ENCODE data around the gene SRGAP2B.
"Not testable (repeated sequence)": the region's sequence is repeated elsewhere in the genome, so short reads cannot be mapped to it uniquely, and the experiment has no call there.

SRGAP2B gene

GRCh38 chr1:144998134-144998980, 96.8 kb downstream of the SRGAP2B start:
- DNase-seq (ENCODE audit: low read depth in 2 of 2): not testable (repeated sequence)

- not testable (repeated sequence) for DNase-seq (ENCODE audit: low read depth in 2 of 2)
Observed at GRCh38 chr1:144995833-144996410, 99.2 kb downstream of the SRGAP2B start.

GRCh38 chr1:144992915-144993314, 102.2 kb downstream of the SRGAP2B start:
- DNase-seq (ENCODE audit: low read depth in 2 of 2): not testable (repeated sequence)

- DNase-seq (ENCODE audit: low read depth in 2 of 2): not testable (repeated sequence)
Observed at GRCh38 chr1:144990611-144991010, 104.5 kb downstream of the SRGAP2B start.

- DNase-seq (ENCODE audit: low read depth in 2 of 2): not testable (repeated sequence)
Observed at GRCh38 chr1:144987131-144987530, 108.0 kb downstream of the SRGAP2B start.

GRCh38 chr1:144986171-144986860, 108.8 kb downstream of the SRGAP2B start:
- DNase-seq (ENCODE audit: low read depth in 2 of 2): not testable (repeated sequence)

- DNase-seq (ENCODE audit: low read depth in 2 of 2): not testable (repeated sequence)
Observed at GRCh38 chr1:144985550-144986170, 109.5 kb downstream of the SRGAP2B start.

GRCh38 chr1:144982802-144983525, 112.2 kb downstream of the SRGAP2B start:
- not testable (repeated sequence) for DNase-seq (ENCODE audit: low read depth in 2 of 2)

GRCh38 chr1:144981157-144981556, 114.0 kb downstream of the SRGAP2B start:
- not testable (repeated sequence) for DNase-seq (ENCODE audit: low read depth in 2 of 2)

GRCh38 chr1:144979960-144980595, 115.0 kb downstream of the SRGAP2B start:
- DNase-seq (ENCODE audit: low read depth in 2 of 2): not testable (repeated sequence)

GRCh38 chr1:144977856-144978255, 117.3 kb downstream of the SRGAP2B start:
- DNase-seq (ENCODE audit: low read depth in 2 of 2): not testable (repeated sequence)

- DNase-seq (ENCODE audit: low read depth in 2 of 2): not testable (repeated sequence)
Observed at GRCh38 chr1:144971936-144972335, 123.2 kb downstream of the SRGAP2B start.

- not testable (repeated sequence) for DNase-seq (ENCODE audit: low read depth in 2 of 2)
Observed at GRCh38 chr1:144966488-144966887, 128.6 kb downstream of the SRGAP2B start.

GRCh38 chr1:144964765-144965164, 130.4 kb downstream of the SRGAP2B start:
- DNase-seq (ENCODE audit: low read depth in 2 of 2): not testable (repeated sequence)

GRCh38 chr1:144964186-144964585, 130.9 kb downstream of the SRGAP2B start:
- not testable (repeated sequence) for DNase-seq (ENCODE audit: low read depth in 2 of 2)

GRCh38 chr1:144963571-144963970, 131.6 kb downstream of the SRGAP2B start:
- not testable (repeated sequence) for DNase-seq (ENCODE audit: low read depth in 2 of 2)

GRCh38 chr1:144961604-144962583, 133.2 kb downstream of the SRGAP2B start:
- not testable (repeated sequence) for DNase-seq (ENCODE audit: low read depth in 2 of 2)

GRCh38 chr1:144960929-144961488, 134.1 kb downstream of the SRGAP2B start:
- DNase-seq (ENCODE audit: low read depth in 2 of 2): not testable (repeated sequence)

GRCh38 chr1:144948390-144948789, 146.7 kb downstream of the SRGAP2B start:
- DNase-seq (ENCODE audit: low read depth in 2 of 2): not testable (repeated sequence)

All from stimulated activated CD4-positive, alpha-beta T cell treated with anti-CD3 and anti-CD28 coated beads, Interleukin-15, amount 100 ng/mL, for 48 hours (primary cell).